GM21786 (cell line): ENCODE measurements around the gene PRLH.

ENCODE experiments used
- ATAC-seq: cut with Tn5 transposase; IDR thresholded peaks from one replicate; pipeline ENCODE4 v1.9.1; 2021; ENCODE audit not compliant: unreplicated experiment

PRLH gene, protein sequence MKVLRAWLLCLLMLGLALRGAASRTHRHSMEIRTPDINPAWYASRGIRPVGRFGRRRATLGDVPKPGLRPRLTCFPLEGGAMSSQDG

GRCh38 chr2:237566401-237567235, at the start of gene PRLH:
Gene PRLH (plus strand): TSS chr2:237566574. CDS start chr2:237566574, 0 bp downstream.
- ATAC-seq = no peak

- no peak for ATAC-seq
Measured at GRCh38 chr2:237517163-237517562, 49.2 kb upstream of the PRLH start.

DNA sequence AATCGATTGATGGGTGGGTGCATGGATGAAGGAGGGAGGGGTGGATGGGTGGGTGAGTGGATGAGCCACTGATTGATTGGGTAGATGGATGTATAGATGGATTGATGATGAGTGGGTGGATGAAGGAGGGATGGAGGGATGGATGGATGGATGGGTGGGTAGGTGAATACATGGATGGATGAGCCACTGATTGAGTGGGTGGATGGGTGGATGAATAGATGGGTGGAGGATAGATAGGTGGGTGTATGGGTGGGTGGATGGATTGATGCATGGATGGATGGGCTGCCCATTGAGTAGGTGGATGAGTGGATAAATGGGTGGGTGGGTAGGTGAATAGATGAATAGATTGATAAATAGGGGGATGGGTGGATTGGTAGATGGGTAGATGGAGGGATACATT, 48.4 kb upstream of the PRLH start:
- no peak for ATAC-seq

GRCh38 chr2:237519506-237520245, 46.7 kb upstream of the PRLH start:
- no peak for ATAC-seq

DNA sequence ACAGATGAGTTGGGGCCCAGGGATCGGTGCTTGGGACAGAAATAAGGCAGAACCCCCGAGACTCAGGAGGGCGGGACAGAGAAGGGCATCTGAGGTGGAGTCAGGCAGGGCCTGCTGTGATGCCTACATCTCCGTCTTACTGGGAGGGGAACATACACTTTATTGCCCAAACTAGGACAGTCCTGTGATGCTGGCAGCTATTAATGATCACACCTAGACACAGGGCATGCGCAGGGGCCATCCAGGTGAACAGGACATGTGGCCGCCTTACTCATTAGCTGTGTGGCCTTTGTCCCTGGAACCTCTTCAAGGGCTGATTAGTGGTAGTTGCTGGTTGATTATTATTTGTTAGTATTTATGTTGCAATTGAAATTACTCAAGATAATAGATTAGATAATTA, 46.1 kb upstream of the PRLH start:
- ATAC-seq = no peak

DNA sequence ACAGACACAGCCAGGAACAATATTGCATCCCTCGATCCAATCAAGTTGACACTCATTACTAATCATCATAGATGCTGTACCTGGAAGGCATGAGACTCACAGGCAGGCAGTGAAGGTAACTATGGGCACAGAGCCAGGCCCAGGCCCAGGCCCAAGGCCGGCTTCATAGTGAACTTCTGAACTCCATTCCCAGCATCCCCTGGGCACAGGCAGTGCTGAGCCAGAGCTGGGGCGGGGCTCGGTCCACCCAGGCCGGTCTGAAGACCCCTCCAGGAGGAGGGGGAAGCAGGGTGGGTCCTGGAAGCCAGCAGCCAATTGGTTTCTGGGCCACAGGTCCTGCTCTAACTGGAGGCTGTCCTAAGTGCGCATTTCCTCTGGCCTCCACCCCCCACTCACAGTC, 41.7 kb upstream of the PRLH start:
- ATAC-seq = no peak

DNA sequence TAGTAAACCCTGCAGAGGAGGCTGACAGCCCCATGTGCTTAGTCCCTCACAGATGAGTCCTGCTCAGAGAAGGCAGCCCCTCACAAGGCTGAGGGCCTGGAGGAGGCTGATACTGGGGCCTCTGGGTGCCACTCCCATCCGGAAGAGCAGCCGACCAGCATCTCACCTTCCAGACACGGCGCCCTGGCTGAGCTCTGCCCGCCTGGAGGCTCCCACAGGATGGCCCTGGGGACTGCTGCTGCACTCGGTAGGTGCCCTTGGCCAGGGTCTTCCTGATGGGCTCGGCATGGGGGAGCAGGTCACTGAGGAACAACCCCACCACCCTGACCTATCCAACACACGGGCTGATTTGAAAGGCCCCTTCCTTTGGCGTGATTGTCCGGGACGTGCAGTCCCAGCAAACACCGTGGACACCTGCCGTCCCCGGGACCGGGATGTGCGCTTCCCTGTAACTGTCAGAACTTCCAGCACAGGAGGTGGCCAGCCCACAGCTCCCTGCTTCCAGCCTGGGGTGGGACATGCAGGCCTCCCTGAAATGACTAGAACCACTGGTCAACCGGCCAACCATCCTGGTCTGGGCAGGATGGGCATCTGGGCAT, 40.7 kb upstream of the PRLH start:
- ATAC-seq = no peak

DNA sequence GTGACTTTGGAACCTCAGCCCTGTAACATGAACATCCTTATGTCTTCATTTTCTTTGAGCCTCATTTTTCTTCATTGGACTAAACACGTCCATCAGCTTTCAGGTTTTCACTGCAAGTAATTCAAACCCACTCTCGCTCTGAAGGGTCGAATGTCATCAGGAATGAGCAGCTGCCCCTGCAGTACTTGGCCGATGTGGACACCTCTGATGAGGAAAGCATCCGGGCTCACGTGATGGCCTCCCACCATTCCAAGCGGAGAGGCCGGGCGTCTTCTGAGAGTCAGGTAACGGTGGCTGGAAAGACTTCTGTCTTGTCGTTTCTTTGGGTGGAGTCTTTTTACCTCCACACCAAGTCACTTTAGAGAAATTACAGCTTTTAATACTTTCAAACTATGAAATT, 39.1 kb upstream of the PRLH start:
- ATAC-seq = no peak

GRCh38 chr2:237527766-237528165, 38.6 kb upstream of the PRLH start:
- no peak for ATAC-seq

DNA sequence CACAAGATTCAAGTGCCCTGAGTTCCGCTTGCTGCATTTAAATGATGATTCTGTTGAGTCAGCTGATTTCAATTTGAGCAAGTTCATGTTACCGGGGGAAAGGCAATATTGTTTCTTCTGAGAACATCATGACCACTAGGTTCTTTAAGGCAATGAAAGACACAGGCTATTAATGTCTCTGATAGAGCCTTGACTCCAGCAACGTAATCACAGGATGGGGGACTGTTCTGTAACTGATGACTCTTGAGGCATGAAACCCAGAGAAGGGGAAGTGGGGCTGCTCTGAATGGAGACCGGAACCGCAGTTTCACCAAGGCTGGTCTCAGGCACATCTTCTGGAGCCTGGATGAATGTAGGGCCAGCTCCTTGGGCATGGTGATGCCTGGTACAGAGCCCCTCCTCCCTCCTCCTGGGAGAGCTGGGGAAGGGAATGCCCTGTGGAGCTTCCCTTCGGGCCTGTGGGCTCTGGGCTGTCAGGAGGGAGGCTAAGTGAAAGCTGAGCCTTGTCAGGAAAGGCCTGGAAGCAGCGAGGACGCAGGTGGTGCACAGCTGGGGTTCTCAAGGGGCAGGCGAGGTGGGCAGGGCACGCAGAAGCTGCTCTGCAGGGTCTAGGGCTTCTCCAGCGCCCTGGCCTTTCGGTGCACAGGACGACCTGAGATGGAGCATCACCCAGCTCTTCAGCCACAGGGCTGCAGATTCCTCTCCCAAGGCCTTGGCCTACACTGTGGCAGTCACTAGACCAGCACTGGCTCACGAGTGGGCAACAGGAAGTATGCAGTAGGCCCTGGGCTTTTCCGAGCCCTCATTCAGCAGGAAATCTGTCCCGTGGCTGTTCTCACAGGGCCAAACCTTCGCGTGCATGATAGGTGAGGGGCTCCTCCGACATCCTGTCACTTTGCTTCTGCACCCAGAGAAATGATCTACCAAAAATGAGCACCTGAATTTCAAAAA, 36.6 kb upstream of the PRLH start:
- ATAC-seq = peak; percentile 90

DNA sequence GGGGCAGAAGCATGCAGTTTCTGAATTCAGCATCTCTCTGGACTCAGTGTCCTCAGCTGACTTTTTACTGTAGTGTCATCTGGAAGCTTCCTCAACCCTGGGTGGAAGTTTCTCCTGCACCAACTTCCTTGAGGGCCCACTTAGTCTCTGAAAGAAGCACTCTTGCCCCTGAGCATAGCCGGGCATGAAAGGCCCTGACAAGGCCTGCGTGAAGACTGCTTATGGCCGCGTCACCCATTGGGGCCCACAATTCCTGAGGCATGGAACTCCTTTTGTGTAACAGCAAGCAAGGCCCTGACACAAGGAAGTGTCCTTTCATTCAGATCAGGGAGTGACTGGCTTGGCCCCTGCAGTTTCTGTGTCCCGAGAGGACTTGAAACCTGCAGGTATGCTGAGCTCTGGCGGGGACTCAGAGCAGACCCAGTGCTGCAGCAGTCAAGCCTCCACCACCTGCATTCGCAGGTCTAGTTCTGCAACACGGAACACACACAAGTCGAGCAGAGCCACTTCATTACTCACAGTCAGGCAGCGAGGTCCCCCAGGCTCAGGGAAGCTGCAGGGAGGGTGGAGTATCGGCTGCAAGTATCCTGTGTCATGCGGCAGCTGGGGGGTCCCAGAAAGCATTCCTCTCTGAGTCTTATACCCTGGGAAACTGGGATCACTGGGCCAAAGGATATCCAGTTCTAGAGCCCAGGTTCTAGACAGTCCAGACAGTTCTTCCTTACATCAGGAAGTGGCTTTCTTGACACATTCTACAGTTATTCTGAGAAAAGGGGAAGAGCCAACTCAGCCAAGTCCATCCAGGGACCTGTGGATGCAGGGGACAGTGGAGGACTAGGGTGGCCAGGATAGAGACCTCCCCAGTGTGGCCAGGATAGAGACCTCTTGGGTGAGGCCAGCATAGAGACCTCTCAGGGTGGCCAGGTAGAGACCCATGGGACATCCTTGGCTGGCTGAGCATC, 35.6 kb upstream of the PRLH start:
- no peak for ATAC-seq

- no peak for ATAC-seq
Measured at GRCh38 chr2:237532160-237532559, 34.2 kb upstream of the PRLH start.

GRCh38 chr2:237533668-237534161, 32.7 kb upstream of the PRLH start:
- no peak for ATAC-seq

DNA sequence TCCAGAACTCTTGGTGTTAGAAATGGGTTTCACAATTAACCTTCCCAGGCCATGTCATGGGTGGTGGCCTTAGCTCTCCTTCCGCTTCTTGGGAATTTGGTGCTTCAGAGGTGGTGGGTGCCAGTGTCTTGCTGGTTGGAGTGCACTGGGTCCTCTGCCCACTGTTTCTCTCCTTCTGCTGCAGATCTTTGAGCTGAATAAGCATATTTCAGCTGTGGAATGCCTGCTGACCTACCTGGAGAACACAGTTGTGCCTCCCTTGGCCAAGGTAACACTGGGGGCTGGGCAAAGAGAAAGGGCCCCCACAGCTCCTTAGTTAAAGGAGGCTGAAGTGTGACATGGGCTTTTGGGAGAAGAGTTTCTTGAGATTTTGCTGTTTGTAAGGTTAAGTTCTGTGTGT, 32.0 kb upstream of the PRLH start:
- ATAC-seq = no peak

GRCh38 chr2:237535385-237536082, 30.8 kb upstream of the PRLH start:
- no peak for ATAC-seq

GRCh38 chr2:237536083-237536415, 30.3 kb upstream of the PRLH start:
- no peak for ATAC-seq

DNA sequence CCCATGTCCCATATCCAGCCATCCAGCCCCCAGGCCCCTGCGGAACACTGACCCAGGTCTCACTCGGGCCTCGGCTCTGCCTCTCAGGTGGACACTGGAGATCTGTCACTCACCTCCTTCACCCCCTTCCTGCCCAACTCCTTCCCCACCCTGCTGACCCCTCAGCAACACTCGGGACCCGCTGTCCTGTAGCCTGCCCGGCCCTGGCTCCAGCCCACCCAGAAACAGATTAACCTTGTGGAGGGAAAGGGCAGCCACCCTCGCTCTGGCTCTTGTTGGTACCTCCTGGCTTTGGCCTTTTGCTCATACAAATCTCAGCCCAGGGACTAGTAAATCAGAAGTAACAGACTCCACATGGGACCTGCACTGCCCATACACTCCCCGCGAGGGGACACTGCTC, 29.8 kb upstream of the PRLH start:
- ATAC-seq = no peak

DNA sequence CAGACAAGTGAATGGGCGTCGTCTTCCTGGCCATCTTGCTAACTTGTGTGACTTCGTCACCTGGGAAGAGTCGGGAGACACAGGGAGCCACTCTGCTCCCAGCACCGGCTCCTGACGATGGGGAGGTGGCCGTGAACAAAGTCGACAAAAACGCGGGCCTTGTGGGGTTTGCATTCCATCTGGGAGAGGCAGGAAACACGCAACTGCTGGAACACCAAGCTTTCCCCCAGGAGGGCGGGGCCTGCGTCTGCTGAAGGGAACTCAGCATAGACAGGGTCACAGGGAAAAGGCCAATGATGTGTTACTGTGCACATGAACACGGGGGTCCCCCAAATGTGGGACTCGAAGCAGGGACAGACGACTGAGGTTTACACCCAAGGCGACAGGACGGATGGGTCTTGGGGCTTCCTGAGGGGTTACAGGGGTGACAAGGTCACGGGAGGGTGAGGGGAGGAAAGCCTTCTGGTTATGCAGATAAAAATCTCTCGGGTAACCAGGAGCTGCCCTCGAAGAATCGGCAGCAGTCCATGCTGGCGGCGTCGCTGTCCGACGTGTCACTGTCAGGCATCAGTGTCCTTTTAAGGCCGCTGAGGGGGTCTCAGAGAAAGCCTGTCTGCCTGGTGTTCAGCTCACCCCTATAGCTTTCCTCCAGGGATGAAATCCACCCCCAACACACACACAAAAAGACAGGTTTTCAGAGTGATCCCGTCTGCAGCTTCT, 28.2 kb upstream of the PRLH start:
- no peak for ATAC-seq
